ENCODE measurements around the gene MAD2L1BP.
"Not testable (repeated sequence)": the region's sequence is repeated elsewhere in the genome, so short reads cannot be mapped to it uniquely, and the experiment has no call there.

The MAD2L1BP gene, protein sequence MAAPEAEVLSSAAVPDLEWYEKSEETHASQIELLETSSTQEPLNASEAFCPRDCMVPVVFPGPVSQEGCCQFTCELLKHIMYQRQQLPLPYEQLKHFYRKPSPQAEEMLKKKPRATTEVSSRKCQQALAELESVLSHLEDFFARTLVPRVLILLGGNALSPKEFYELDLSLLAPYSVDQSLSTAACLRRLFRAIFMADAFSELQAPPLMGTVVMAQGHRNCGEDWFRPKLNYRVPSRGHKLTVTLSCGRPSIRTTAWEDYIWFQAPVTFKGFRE

DNA sequence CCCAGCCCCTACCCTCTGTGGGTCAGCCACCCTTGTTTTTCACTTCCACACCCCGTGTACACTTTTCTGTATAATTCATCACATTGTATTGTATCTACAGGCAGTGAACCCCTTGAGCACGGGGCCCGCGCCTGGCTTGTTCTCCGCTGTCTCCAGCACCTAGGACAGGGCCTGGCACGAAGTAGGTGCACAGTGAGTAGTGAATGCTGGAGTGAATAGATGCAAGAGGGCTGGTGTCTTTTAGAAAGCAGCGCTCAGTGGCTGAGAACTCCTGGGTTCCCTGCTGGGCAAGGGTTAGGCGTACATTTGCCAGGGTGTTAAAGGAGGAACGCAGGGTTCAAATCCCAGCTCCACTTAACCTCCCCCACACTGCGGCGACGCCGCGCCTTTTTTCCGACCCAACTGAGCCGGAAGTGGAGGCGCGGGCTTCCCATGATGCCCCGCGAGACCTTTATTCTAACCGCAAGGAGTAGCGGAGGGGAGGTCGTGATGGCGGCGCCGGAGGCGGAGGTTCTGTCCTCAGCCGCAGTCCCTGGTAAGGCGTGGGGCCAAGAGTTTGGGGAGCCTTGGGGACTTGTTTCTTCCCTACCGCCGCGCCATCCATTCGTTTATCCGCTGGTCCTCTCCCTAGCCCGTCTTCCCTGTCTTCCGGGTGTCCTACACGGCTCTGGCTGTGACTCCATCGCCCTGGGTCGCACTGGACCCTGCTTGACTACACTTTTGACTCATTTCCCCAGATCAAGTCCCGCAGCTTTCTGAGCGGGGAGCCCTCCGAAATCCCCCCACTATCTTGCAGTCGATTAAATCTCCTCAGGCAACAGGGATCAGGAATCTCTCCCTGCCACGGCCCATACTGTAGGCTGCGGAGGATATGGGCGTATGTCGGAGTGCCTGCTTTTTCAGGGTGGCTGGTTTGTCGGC lies at the start of gene MAD2L1BP:
TSS of gene MAD2L1BP (plus strand) at position 454 of the 921 bp plus-strand sequence. CDS start at position 490, 36 bp downstream.
- DNase-seq, result peak; percentile 76

DNA sequence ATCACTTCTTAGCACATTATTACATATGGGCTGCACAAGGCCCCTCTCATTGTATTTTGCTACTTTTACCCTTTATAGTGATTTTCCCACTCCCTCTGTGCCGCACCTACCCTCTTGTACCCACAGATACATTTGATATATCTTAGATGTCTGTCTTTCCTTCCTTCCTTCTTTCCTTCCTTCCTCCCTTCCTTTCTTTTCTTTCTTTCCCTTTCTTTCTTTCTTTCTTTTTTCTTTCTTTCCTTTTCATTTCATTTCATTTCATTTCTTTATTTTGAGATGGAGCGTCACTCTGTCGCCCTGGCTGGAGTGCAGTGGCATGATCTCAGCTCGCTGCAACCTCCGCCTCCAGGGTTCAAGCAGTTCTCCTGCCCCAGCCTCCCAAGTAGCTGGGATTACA lies 47.4 kb upstream of the MAD2L1BP start:
- no peak for DNase-seq

DNA sequence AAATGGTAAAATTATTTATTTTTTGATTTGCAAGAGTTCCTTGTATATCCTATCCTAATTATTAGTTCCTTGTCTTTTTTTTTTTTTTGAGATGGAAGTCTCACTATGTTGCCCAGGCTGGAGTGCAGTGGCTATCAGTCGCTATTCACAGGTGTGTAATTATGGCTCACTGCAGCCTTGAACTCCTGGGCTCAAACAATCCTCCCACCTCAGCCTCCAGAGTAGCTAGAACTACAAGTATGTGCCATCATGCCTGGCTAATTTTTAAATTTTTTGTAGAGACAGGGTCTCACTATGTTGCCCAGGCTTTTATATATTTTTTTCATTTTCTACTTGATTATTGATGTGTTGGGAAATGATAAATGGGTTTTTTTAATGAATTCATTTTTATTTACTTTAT lies 46.1 kb upstream of the MAD2L1BP start:
- not testable (repeated sequence) for DNase-seq

DNA sequence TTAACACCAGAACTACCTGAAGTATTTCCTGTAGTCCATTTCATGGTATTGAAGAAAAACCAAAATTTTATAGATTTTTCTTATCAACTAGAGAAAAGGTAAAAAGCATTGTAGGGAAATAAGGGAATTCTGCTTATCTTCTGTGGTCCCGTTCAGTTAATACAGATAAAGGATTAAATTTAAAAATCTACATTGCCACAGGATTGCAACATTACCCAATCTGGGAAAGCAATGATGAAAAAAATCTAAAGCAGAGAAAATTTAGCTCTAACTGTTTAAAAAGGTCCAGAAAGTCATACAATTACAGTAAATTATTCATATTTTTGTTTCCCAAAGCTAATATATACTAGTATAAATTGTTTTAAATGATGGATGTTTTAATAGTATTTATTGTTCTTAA lies 41.7 kb upstream of the MAD2L1BP start:
- no peak for DNase-seq

DNA sequence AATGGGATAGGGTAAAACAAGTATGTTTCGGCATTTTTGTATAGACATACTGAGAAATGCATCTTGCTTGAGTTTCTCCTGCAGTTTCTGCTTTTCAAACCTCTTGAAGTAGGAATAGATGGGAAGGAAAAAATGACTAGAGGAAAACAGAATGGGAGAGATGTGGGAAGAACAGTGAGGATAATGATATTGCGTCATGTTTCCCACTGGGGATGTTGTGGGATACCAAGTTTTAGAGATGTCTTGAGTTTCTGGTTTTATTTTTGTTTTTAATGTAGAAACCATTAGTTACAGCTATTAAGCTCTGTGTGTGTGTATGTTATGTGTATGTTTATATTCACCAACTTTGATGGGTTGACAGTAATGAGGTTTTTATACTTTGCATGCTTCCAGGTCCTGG lies 35.0 kb upstream of the MAD2L1BP start:
- no peak for DNase-seq

DNA sequence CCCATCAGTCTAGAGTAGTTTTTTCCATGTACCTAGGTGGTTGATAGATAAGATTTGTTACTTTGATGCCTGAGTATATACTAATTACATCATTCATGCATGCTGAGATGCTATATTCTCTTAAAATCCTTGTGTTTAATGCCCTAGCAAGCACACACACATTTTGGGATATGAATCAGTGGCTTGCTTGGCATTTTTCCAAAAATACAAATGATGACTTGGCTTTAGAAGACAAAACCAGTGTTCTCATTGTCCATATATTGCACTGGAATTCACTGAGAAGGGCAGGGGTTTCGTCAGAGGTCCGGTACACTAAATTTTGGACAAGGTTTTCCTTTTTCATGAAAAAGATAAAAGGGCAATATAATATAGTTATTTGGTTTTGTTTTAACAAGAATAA lies 31.5 kb upstream of the MAD2L1BP start:
- DNase-seq, result no peak

DNA sequence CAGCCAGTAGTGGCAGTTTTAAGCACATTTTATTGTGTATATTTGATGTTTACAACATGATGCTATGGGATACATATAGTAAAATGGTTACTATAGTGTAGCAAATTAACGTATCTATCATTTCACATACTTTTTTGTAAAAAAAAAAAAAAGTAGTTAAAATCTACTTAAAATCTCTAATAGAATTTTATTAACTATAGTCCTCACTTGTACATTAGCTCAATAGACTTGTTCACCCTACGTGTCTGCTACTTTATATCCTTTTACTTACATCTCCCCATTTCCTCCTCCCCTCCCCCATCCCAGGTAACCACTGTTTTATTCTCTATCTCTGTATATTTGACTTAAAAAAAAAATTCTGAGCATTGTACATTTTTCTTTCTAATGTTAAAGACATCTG lies 29.6 kb upstream of the MAD2L1BP start:
- DNase-seq, result no peak

DNA sequence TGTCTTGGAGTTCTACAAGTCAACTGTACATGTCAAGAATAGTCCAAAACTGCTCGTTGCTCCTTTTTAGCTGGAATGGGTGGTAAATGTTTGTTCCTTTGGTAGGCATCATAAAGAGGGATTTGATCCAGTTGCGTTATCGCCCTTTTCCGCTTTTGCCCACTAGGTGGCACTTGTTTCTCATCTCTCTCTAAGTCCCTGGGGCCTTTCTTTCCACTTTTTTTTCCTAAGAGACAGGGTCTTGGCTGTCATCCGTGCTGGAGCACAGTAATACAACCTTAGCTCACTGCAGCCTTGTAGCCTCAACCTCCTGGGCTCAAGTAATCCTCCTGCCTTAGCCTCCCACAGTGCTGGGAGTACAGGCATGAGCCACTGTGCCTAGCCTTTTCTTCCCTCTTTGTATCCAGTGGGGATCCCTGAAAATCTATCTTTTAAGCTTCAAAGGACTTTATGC lies 27.3 kb upstream of the MAD2L1BP start:
- DNase-seq, result peak; percentile 69

DNA sequence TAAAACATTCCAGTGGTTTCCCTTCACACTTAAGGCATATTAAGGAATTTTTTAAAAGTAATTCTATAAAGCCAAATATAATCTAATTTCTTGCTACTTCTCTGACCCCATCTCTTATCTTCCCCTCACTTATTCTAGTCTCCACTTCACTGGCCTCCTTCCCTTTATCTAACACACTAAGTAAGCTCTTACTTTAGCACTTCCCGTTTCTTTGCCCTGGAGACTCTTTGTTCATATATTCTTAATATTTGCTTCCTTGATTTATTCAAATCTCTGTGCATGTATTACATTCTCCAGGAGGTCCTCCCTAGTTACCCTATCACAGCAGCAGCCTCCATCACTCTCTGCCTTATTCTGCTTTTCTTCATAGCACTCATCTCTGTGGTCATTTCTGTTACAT lies 26.8 kb upstream of the MAD2L1BP start:
- no peak for DNase-seq

DNA sequence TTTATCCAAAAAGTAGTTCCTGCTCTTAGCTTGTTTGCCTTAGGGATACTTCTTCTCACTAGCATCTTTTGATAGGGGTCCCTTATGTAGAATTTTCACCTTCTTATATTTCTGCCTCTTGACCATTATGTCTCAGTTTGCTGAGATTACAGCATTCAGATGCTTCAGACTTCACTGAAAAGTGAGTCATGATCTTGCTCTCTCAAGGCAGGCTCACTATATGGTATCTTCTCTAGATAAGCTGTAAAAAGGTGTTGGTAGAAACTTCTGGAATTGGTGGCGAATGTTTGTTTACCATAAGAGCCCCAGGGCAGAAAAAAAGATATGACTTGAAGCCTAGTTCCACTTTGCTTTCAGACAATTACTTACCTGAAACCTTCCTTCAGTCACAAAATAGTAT lies 26.2 kb upstream of the MAD2L1BP start:
- no peak for DNase-seq

DNA sequence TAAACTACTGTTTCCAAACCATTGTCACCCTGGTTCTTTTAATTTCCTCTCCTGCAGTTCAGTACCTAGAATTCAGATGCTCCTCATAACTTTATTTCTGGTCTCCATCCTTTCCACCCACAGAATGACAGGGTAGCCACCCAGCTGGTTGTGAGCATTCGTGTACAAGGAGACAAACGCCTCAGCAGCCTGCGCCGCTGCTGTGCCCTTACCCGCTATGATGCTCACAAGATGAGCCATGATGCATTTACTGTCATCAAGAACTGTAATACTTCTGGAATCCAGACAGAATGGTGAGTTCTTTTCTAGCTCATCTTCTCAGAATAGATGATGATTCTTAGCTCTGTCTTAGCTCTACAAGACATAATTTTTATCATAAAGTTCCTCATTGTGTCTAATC lies 25.2 kb upstream of the MAD2L1BP start:
- no peak for DNase-seq

DNA sequence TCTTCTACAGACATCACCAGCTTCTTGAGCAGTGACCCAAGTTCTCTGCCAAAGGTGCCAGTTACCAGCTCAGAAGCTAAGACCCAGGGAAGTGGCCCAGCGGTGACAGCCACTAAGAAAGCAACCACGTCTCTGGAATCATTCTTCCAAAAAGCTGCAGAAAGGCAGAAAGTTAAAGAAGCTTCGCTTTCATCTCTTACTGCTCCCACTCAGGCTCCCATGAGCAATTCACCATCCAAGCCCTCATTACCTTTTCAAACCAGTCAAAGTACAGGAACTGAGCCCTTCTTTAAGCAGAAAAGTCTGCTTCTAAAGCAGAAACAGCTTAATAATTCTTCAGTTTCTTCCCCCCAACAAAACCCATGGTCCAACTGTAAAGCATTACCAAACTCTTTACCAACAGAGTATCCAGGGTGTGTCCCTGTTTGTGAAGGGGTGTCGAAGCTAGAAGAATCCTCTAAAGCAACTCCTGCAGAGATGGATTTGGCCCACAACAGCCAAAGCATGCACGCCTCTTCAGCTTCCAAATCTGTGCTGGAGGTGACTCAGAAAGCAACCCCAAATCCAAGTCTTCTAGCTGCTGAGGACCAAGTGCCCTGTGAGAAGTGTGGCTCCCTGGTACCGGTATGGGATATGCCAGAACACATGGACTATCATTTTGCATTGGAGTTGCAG lies 21.8 kb upstream of the MAD2L1BP start:
- no peak for DNase-seq

DNA sequence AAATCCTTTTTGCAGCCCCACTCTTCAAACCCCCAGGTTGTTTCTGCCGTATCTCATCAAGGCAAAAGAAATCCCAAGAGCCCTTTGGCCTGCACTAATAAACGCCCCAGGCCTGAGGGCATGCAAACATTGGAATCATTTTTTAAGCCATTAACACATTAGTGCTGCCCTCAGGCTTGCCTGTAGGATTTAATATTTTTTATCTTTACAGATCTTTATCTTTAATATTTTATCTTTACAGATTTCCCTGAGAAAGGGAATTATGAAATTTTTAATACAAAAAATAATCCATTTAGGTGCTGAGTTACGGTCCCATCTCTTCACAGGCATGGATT lies 21.3 kb upstream of the MAD2L1BP start:
- no peak for DNase-seq

DNA sequence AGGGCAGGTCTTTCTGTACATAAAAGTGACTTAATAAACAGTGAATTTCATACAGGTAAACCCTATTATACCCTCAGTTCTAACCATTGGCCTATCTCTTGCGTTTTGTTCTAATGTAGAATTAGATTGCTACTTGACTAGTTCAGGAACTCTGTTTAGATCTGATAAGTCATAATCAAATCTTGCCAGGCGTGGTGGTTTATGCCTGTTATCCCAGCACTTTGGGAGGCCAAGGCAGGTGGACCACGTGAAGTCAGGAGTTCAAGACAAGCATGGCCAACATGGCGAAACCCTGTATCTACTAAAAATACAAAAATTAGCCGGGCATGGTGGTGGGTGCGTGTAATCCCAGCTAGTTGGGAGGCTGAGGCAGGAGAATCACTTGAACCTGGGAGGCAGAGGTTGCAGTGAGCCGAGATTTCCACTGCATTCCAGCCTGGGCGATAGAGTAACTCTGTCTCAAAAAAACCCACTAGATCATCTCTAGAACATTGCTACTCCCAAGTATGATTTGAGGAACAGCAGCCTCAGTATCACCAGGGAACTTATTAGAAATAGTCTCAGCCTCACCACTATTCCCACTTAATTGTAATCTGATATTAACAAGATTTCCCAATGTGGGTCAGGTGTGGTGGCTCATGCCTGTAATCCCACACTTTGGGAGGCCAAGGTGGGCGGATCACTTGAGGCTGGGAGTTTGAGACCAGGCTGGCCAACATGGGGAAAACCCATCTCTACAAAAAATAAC lies 18.7 kb upstream of the MAD2L1BP start:
- DNase-seq, result no peak

DNA sequence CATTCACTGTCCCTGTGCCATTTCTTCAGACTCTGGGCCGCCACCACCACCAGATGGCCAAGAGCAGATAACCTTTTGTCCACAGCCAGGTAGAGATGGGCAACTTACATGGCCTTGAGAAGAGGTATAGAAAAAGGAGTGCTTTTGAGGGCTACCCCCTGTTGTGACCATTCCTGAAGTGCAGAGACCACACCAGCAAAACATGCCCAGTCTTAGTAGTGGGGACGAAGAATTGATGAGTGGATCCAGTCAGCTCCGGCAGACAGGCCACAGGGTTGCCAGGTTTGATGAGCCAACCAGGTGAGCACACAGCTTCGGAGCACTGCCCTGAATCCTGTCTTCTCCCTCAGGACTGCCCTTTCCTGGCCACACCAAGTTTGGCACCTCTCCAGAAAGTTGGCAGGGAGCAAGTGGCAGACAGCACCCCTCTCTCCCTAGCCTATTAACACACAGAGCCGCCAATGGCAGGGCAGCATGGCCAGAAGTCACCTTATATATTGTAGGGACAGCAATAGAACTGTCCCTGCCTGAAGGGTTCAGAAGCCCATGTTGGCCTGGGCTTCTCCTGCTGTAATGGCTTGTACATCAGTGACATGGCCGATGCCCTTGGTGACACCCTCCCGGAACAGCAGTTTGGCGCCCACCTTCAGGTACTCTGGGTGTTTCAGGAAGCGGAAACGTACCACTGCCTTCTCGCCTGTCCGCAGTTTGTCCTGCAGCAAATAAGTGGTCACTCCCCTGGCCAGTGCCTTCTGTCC lies 14.4 kb upstream of the MAD2L1BP start:
- no peak for DNase-seq

DNA sequence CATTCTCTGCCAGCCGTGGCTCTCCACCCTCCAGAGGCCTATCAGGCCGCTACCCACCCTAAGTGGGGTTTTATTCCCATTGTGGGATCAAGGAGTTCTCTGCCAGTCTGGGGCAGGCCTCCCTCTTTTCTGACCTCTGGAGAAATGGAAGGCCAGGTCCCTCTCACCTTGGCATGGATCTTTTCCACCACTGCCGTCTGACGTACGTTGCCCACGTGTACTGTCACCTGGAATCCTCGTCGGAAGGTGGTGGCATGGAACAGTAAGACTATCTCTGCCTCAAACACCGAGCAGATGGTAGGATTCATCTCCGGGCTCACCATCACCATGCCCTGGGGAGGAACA lies 13.8 kb upstream of the MAD2L1BP start:
- DNase-seq, result no peak

DNA sequence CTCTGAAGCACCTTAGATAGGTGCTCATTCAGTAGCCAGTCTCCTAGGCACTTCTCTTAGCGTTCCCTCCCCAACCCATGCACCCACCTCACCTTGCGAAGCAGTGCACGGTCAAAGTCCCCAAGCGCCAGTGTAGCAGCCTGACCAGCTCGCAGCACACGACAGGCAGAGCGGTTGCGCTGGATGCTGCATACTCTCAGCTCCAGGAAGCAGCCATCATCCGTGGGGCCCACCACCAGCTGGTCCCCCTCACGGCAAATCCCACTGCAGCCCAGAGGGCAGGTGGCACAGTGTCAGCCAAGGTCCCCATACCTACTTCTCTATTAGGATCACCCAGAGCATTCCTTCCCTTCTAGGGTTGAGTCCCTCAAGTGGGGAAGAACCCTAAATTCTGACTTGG lies 13.1 kb upstream of the MAD2L1BP start:
- no peak for DNase-seq

DNA sequence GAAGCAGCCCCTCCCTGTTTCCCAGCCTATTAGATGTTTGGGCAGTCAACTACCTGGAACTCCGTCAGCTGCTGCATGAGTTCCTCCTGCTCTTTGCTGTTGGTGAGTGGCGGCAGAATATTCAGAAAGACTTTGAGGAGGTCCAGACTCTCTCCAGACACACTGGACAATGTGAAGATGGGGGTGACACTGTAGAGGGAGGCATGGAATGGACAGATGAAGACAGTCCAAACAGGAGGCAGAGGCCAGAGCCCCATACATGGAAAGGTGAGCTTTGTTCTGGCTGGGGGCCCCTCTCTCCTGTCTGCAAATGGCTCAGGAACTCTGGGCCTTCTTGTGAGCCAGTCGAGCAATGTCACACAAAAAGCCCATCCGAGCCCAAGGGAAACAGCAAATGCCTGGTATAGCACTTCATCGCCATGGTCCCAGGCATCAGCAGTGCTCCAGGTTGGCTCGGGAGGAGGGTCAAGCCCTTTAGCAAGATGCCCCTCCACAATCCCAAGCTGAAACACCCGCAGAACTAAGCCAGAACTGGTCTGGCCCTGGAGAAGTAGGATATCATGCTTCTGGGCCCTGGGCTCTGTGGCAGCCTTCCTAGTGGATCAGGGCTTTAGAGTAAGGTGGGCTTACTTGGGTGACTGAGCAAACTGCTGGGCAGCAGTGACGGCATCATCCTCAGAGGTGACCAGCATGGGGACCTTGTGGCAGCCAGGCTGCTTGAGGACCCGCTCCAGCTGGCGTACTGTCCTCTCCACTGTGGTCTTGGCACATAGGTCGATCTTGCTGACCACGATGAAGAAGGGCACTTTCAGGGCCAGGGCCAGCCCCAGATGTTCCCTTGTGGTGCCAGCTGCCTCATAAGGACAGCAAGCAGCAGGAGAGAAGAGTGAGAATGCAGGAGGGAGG lies 11.5 kb upstream of the MAD2L1BP start:
- no peak for DNase-seq

DNA sequence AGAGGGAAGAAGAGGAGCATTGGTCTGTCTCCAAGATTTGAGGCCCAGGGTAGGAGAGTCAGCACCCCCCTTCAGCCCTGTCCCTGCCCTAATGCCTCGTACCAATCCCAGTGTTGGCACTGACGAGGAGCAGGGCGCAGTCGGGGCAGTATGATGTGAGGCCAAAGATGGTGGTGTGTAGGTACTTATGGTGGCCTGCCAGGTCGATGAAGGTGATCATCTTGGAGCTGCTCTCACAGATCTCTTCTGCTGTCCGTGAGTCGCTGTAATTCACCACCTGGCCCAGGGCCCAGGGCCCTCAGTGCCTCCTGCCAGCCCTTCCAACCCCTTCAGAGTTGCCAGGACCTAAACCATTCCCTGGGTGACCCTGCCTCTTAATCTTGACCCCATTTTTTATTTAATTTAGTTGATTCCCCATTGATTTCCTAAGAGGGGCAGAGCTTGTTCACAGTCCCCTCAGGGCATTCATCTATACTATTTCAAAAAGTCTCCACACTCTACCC lies 10.8 kb upstream of the MAD2L1BP start:
- DNase-seq, result no peak

DNA sequence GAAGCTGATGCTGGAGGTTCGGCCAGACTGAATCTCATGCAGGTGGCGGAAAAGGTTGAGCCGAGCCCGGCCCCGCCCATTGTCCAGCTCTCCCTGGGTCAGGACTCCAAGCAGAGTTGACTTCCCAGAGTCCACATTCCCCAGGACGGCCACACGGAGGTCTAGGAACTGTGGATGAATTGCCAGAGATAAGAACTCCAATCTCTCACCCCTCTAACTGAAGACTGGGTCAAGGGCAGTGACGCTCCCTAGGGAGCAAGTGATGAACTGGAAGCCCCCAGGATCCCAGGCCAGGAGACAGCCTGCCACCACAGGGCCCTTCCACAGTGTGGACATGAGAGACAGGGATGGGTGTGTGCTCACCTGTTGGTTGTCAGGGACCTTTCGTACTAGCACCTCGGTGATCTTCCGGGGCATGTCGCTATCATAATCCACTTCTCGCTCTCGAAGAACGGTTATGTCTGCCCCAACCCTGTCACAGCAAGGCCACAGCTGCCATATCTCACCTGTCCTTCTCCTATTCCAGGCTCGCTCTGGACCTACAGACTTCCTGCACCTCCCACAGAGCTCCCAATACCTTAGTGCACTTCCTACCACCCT lies 10.1 kb upstream of the MAD2L1BP start:
- DNase-seq, result no peak
